WERI-Rb-1 (cell line): Measurements from ENCODE around the gene TAF1D.
"Not testable (repeated sequence)": the region's sequence is repeated elsewhere in the genome, so short reads cannot be mapped to it uniquely, and the experiment has no call there.

Experiments used
- DNase-seq: peaks from one replicate; pipeline ENCODE4 v3.0.0-alpha.2; 2020
- H3K27ac ChIP-seq: fragments of 250-450 bp; sonication (Bioruptor Pico); 2 replicates; pipeline ENCODE4 v1.5.1; 2020; ENCODE audit warnings: mild to moderate bottlenecking, moderate library complexity
- H3K27me3 ChIP-seq: fragments of 250-450 bp; sonication (Bioruptor Pico); 2 replicates; pipeline ENCODE4 v1.5.1; 2021; ENCODE audit warnings: mild to moderate bottlenecking, low read depth, moderate library complexity; ENCODE audit not compliant: insufficient read depth, severe bottlenecking
- H3K36me3 ChIP-seq: fragments of 250-450 bp; sonication (Bioruptor Pico); 2 replicates; pipeline ENCODE4 v1.5.1; 2020; ENCODE audit warnings: mild to moderate bottlenecking, moderate library complexity
- H3K4me3 ChIP-seq: 2 replicates; pipeline ENCODE4 v1.5.1; 2011; ENCODE audit warnings: low read depth, mild to moderate bottlenecking, control low read depth, low read length
- H3K9me3 ChIP-seq: fragments of 250-450 bp; sonication (Bioruptor Pico); 2 replicates; pipeline ENCODE4 v1.5.1; 2021; ENCODE audit warnings: mild to moderate bottlenecking, moderate library complexity; ENCODE audit not compliant: severe bottlenecking
- CTCF ChIP-seq: IDR thresholded peaks from 2 replicates; pipeline ENCODE4 v1.5.1; 2011; ENCODE audit warnings: low read depth, mild to moderate bottlenecking, control low read depth, inconsistent platforms, low read length

TAF1D gene

GRCh38 chr11:93767018-93767417 lies 25.7 kb upstream of the TAF1D start:
- peaks cover 8% of the 10 kb centered on the region for H3K36me3 ChIP-seq
- H3K27ac ChIP-seq: no peak overlapping the region
- H3K27me3 ChIP-seq: no peaks in the 10 kb centered on the region
- H3K4me3 ChIP-seq: no peak overlapping the region
- DNase-seq: no peak
- no peak for TF ChIP-seq CTCF
- no peaks in the 10 kb centered on the region for H3K9me3 ChIP-seq

- no peak for TF ChIP-seq CTCF
- Histone ChIP-seq H3K27me3 (no peaks in the 10 kb centered on the region), H3K4me3 (no peak overlapping the region), H3K9me3 (no peaks in the 10 kb centered on the region), H3K27ac (no peak overlapping the region), H3K36me3 (peaks cover 10% of the 10 kb centered on the region)
- no peak for DNase-seq
Observed at GRCh38 chr11:93766504-93766903, 25.2 kb upstream of the TAF1D start.

GRCh38 chr11:93765551-93765950 lies 24.3 kb upstream of the TAF1D start:
- Histone ChIP-seq H3K9me3 (no peaks in the 10 kb centered on the region), H3K27me3 (no peaks in the 10 kb centered on the region), H3K36me3 (peaks cover 19% of the 10 kb centered on the region), H3K27ac (no peak overlapping the region), H3K4me3 (no peak overlapping the region)
- DNase-seq: no peak
- no peak for TF ChIP-seq CTCF

GRCh38 chr11:93761910-93762309 lies 20.6 kb upstream of the TAF1D start:
- Histone ChIP-seq H3K27ac (no peak overlapping the region), H3K27me3 (no peaks in the 10 kb centered on the region), H3K9me3 (no peaks in the 10 kb centered on the region), H3K36me3 (peaks cover 47% of the 10 kb centered on the region), H3K4me3 (no peak overlapping the region)
- DNase-seq: no peak
- TF ChIP-seq CTCF: no peak

GRCh38 chr11:93759123-93759522 lies 17.8 kb upstream of the TAF1D start:
- not testable (repeated sequence) for H3K4me3 ChIP-seq, H3K27me3 ChIP-seq, H3K27ac ChIP-seq, DNase-seq, H3K9me3 ChIP-seq
- H3K36me3 ChIP-seq: peaks cover 60% of the 10 kb centered on the region

GRCh38 chr11:93757924-93758865 lies 16.9 kb upstream of the TAF1D start:
- Histone ChIP-seq H3K27ac (no peak overlapping the region), H3K36me3 (peaks cover 55% of the 10 kb centered on the region), H3K27me3 (no peaks in the 10 kb centered on the region), H3K9me3 (no peaks in the 10 kb centered on the region), H3K4me3 (no peak overlapping the region)
- DNase-seq: no peak
- TF ChIP-seq CTCF: no peak
